Ureter (tissue), 1 donor: ENCODE measurements around the gene ACSF3. TPM values are rescaled to one million over a fixed set of nuclear protein-coding genes. Genes with fewer than 3 reads are reported as not detected.
"Not testable (repeated sequence)": the region's sequence is repeated elsewhere in the genome, so short reads cannot be mapped to it uniquely, and the experiment has no call there.

Experiments used
- DNase-seq: peaks from one replicate; pipeline ENCODE4 v3.0.0-alpha.2; 2020; ENCODE audit warnings: low spot score
- total RNA-seq: library from RNA; stranded (reverse); gene quantifications from one replicate; pipeline ENCODE4 v1.2.4, GENCODE V29; 2023
- donor health status: DM: yes; HTN: yes; CAD: no.

Gene ACSF3
- total RNA-seq, 1 donor from 2014 or later = 51.7 TPM

- DNase-seq = no peak
Observed at GRCh38 chr16:89160977-89161701, 67.5 kb downstream of the ACSF3 start.

- no peak for DNase-seq
Observed at GRCh38 chr16:89161763-89162713, 68.4 kb downstream of the ACSF3 start.

DNA sequence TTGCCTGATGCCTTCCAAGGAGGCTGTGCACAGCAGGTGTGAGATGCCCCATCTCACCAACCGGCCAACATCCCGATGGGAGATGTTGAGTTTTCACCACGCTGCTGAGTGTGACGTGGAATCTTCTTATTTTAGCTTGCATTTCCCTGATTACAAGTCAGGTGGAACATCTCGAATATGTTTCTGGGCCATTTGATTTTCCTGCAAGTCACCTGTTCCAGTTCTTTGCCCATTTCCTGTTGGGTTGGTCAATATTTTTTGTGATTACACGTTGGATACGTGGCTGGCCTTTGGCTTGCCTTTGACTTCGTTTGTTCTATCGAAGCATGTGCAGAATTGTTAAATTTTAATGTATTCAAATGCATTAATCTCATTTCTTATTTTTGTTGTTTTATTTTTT, 69.6 kb downstream of the ACSF3 start:
- DNase-seq = no peak

DNA sequence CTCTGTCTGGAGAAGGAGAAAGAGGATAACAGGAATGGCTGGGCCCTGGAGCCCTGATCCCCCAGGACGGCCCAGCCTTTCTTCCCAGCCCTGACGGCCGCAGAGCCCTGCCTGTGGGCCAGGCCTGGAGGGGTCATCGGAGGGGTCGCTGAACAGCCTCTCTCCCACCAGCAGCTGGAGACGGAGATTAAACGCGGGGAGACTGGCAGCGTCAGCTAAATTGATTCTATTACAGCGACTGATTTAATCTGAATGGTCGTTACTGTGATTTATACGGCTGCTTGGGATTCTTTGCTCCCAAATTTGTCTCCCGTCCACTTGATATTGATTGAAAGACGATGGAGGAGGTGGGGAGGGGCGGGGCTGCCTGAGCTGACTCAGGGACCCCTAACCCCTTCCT, 70.8 kb downstream of the ACSF3 start:
- DNase-seq = no peak

GRCh38 chr16:89164847-89165680, 71.4 kb downstream of the ACSF3 start:
- DNase-seq = no peak

DNA sequence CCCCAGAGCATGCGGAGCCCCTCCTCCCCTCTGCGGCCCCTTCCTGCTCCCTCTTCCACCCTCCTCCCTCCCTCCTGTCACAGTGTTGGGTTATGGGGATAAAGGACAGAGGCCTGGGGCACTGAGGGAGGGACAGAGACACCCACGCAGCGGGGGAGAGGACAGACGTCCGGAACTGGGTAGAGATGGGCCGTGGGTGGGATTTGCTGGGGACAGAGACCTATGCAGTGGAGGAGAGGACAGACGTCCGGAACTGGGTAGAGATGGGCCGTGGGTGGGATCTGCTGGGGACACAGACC, 72.0 kb downstream of the ACSF3 start:
- DNase-seq = not testable (repeated sequence)

DNA sequence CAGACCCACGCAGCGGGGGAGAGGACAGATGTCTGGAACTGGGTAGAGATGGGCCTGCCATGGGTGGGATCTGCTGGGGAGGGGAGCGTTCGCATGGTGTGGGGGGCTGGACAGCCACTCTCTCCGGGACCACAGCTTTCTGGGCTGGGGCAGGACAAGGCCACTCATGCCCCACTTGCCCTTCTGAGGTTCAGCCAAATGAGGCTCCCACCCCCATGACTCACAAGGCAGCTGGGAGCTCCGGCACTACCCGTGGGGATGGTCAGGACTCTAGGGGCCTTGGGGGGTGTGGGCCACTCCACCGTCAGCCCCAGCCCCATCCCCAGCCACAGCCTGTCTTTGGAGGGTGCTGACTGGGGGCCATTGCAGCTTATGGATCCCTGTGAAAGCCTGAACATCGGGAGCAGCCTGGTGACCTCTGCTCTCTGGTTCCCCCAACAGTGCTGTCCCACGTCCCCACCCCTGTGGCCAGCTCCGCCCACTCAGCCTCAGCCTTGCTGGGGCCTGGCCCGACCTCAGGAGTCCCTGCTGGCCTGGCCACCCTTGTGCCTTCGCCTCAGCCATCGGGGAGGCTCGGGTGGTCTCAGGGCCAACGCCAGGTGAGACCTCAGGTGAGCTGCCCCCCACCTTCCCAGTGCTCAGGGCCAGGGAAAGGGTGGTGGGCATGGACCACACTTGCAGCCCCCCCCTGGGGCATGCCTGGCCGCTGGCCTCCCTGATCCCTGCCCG, 73.2 kb downstream of the ACSF3 start:
- no peak for DNase-seq

GRCh38 chr16:89167425-89167941, 73.8 kb downstream of the ACSF3 start:
- peak; percentile 85 for DNase-seq

- DNase-seq = no peak
Observed at GRCh38 chr16:89168381-89169189, 74.9 kb downstream of the ACSF3 start.

GRCh38 chr16:89169778-89170177, 76.1 kb downstream of the ACSF3 start:
- no peak for DNase-seq

GRCh38 chr16:89170346-89171215, 76.9 kb downstream of the ACSF3 start:
- no peak for DNase-seq

DNA sequence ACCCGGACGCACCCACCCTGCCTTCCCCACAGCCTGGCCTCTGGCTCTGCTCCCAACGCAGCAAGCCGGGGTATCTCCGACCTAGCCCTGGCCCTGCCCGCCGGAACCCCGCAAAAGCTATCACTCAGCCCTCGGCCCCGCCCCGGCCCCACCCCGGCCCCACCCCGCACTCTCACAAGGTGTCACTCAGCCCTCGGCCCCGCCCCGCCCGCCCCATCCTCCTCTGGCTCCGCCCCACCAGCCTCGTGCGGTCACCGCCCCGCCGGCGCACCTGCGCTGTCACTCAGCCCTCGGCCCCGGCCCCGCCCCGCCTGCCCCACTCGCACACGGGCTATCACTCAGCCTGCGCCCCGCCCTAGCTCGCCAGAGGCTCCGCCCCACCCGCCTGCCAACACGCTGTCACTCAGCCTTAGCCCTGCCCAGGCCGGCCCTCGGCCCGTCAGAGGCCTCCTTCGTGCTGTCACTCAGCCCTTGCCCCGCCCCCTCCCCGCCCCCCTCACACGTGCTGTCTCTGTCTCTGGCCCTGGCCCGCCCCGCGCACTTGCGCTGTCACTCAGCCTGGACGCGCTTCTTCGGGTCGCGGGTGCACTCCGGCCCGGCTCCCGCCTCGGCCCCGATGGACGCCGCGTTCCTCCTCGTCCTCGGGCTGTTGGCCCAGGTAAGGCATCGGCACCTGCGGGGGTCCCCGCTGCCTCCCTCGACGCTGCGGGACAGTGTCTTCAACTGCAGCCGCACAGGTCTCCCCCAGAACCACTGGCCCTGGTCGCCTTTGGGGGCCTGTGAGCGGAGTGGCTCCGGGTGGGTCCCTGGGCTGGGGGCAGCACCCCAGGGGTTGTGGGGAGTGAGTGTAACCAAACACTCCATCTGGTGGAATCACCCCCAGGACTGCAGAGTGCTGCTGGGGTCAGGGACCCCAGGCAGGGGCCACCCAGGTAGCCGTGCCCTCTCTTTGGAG, 77.8 kb downstream of the ACSF3 start, which contains the start of gene CDH15:
Gene CDH15 (plus strand): TSS at position 533 of the 955 bp plus-strand sequence. CDS start 84 bp downstream, at position 617.
- DNase-seq = peak; percentile 94

- no peak for DNase-seq
Observed at GRCh38 chr16:89172171-89172527, 78.5 kb downstream of the ACSF3 start.

- DNase-seq = no peak
Observed at GRCh38 chr16:89172528-89173173, 79.0 kb downstream of the ACSF3 start.

DNA sequence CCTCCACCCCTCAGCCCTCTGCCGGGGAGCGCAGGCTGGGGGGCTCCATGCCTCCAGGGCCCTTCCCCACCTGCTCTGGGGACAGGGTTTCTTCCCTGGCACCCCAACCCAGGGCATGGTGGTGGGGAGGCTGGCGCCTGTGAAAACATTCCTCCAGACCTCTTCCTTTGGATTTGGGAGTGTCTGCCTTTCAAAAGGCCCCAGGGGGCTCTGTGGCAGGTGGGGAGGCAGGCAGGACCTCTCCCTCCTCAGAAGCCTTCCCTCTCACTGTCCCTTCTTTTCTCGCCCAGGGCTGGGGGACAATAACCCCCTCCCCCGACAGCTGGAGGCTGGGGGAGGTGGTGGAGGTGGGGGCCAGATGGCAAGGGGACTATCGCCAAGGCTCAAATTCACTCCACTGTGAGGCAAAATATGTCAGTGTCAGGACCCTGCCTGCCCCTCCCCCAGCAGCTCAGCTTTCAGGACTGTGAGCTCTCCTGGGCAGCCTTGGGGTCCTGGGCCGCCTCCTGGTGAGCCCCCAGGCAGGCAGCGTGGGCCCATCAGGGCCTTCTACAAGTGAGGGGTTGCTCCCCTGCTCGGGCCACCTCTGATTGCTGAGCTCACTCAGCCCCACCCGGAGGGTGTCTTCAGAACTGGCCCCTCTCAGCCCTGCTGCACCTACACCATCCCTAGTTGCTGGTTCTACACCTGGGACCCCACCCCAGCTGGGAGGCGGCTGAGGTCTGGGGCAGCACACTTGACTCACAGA, 79.7 kb downstream of the ACSF3 start:
- DNase-seq = no peak

DNA sequence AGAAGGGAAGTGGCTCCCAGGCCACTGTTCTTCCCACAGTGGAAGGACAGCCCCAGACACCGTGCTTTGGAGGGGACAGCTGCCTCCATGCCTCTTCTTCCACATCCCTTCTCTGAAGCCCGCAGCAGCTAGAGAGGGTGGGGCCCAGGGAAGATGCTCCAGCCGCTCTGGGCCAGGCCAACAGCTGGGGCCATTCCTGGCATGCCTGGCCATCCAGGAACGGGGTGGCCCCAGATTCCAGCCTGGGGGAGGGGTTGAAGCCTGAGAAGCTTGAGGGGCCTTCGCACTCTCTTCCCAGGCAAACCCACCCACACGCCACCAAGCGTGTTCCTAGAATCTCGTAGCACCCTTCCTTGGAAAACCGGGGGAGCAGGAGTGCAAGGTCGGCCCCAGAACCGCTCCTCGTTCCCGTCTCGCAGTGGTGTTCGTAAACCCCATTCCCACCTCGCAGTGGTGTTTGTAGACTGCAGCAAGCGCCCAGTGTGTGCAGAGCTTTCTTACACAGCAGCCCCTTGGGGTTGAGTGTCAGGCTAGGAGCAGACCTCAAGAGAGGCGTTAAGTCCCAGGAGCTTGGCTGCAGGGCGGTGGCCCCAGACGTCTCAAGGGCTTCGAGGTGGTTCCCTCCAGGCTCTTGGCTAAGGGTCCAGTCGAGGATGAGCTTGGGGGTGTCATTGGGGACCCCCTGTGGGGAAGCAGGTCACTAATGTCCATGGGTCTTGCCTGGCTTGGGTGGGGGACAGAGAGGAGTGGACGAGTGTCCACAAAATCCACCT, 80.6 kb downstream of the ACSF3 start:
- DNase-seq = no peak
